Stimulated activated CD8-positive, alpha-beta memory T cell treated with anti-CD3 and anti-CD28 coated beads, Interleukin-12 subunit alpha, Interleukin-12 subunit beta, amount 100 ng/mL, for 1 hour (primary cell): ENCODE results near the gene C12orf76.
A peak's percentile ranks its signal among the peaks of the same experiment; 100 is the strongest.

Experiments used
- DNase-seq: peaks from one replicate; pipeline ENCODE4 v3.0.0-alpha.2; 2020; ENCODE audit warnings: low read depth

Gene C12orf76

DNA sequence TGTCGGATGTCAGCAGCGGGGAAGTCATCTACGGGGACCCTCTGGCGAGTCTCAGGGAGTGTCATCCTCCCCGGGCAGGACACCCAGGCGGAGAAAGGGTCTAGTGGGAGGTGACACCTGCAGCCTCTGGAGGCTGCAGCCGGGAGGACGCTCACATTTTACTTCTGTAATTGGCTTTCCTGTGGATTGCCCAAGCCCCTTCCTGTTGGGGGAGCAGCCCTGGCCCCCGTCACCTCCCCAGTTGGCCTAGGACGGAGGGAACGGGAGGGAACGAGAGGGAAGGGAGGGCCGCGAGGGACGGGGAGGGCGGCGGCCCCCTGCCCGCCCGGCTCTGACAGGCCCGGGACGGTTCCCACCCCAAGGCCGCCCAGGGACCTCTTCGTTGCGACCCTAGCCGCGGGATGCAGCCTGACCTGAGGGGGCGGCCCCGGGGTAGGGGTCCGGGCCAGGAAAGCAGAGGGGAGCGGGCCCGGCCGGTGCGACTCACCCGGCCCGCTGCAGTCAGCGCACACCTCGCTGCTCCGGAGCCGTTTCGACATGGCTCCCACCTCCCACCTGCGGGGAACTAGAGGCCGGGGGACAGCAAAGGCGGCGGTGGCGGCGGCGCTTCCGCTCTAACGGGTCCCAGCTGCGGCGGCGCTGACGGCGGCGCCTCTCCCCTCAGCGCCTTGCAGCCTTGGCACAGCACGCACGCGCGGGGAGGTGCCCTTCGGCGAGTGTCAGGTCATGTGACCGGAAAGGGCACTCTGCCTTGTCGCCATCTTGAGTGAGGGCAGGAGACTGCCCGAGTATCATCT lies 52.4 kb downstream of the C12orf76 start, which contains the start of gene GIT2:
Gene GIT2 (minus strand): TSS at position 683 of the 797 bp plus-strand sequence. CDS start 144 bp downstream, at position 539.
- peak; percentile 89 for DNase-seq

DNA sequence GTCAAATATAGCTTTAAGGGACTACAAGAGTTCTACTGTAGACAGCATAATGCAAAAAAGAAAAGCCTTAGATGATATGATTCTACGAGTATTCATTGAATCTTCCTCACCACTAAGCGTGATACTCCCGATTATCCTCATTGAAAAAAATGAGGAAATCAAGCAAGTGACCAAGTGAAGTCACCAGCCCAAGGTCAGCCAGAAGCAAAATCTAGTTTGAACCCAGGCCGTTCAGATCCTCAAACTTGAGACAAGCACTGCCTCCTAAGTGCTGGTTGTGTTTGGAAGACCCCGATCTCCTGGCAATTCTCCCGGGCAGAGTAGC lies 53.0 kb downstream of the C12orf76 start:
- no peak for DNase-seq

DNA sequence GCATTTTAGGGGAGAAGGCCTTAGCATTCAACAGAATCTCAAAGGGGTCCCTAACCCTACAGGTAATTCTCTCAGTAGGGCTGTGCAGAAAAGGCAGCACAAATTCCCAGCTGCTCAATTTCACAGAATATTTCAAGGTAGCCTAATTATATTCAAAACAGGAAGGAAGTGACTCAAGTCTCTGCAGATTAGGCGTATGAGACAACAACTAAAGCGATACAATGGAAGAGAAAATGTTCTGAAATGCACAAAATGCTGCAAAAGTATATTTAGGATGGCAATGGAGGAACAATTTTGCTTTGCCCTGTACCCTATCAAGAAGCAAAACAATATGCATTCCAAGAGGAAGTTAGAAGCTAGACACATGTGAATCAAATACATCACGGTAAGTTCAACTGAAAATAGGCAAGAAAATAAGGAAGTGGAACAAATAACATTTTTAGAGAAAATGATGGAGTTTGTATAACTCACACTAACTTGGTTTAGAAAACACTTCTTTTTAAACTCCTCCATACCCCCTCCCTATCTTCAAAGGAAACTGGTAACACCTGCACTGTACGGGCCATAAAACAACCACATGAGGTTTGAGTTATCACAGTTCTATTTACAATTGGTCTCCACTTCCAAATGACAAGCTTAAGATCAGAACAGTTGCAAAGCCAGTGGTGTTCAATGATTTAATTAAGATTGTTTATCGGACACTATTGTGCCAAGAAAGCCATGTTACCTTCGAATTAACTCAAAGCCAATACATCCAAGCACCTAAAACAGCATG lies 53.7 kb downstream of the C12orf76 start:
- no peak for DNase-seq

DNA sequence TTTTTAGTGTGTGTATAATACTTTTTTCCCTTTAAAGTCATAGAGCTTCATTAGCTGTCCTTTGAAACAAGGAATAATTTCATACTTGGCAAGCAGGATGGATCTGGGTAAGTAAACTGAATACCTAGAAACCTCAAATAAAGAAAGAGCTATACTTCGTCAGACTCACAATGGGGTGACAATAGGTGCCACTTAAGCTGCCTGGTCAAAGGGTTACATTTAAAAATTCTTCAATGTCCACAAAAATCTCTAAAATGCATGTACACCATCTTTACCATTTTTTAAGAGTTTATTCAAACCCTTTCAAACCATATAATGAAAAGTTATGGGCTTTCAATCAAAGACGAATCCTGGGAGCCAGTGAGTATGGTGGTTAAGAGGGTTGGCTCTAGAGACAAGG lies 55.2 kb downstream of the C12orf76 start:
- DNase-seq: no peak

DNA sequence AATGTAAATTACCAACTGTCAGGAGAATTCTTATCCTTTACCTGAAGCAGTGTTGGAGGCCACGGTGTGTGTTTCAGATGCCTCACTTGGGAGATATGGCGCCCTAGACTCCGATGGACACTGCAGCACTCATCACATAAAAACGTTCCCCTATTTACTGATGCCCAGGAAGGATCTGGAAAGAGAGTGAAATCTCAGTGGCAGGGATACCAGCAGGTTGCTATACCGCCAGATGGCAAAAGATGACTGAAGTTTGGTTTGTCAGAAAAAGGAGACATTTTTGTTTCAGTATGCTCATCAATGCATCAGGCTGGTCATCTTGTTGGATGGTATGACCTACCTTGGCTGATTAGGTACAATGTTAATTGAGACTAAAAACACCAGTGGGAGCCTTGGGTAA lies 56.7 kb downstream of the C12orf76 start:
- no peak for DNase-seq
